ENCODE results near the gene ICE1.
"Not testable (repeated sequence)": the region's sequence is repeated elsewhere in the genome, so short reads cannot be mapped to it uniquely, and the experiment has no call there.

The ICE1 gene

GRCh38 chr5:5421961-5422818, at the start of gene ICE1:
Gene ICE1, plus strand, starts transcription at chr5:5422677. Its CDS starts 239 bp downstream, at chr5:5422916.
- peak; percentile 99 for DNase-seq

DNA sequence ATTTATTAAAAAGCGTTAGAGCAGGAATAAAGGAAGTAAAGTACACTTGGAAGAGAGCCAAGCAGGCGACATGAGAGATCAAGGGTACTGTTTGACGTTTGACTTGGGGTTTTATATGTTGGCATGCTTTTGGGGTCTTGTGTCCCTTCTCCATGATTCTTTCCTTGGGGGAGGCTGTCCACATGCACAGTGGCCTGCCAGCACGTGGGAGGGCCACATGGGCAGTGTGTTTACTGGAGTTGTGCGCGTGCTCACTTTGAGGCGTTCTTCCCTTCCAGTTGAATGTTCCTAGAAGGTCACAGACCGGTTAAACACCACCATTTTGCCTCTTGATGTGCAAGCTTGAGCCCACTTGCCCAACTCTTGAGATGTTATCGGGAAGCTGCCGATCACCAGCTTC, 49.5 kb upstream of the ICE1 start:
- DNase-seq, result no peak

GRCh38 chr5:5373351-5373989, 49.0 kb upstream of the ICE1 start:
- no peak for DNase-seq

GRCh38 chr5:5374009-5374715, 48.3 kb upstream of the ICE1 start:
- no peak for DNase-seq

- no peak for DNase-seq
Measured at GRCh38 chr5:5377780-5378179, 44.7 kb upstream of the ICE1 start.

- no peak for DNase-seq
Measured at GRCh38 chr5:5378531-5378930, 43.9 kb upstream of the ICE1 start.

GRCh38 chr5:5380298-5380697, 42.2 kb upstream of the ICE1 start:
- DNase-seq, result no peak

DNA sequence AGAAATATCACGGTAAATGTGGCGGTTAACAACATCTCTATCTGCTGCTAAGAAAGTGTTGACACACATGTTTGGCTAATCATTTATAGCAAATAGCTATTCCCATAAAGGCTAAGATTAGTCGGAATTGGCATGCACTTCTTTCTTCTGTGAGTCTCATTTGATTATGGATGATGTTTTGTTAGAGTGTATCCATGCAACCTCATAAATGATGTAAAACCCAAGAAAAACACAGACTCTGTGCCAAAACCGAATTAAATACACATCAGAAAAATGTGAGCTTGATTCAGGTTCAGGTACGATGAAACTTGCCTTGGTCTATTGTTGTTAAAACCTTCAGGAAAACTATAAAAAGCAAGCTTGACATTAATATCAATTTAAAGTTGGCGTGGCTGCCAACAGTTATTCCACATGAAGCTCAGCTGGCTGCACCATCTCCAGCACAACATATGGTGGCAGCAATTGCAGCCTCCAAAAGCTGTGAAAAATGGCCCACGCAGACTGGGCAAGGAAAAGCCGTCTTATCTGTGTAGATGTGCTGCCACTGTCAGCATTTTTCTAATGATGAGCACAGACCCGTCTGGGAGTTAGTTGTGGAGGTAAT, 41.1 kb upstream of the ICE1 start:
- DNase-seq, result peak; percentile 30

GRCh38 chr5:5383461-5383860, 39.0 kb upstream of the ICE1 start:
- no peak for DNase-seq

DNA sequence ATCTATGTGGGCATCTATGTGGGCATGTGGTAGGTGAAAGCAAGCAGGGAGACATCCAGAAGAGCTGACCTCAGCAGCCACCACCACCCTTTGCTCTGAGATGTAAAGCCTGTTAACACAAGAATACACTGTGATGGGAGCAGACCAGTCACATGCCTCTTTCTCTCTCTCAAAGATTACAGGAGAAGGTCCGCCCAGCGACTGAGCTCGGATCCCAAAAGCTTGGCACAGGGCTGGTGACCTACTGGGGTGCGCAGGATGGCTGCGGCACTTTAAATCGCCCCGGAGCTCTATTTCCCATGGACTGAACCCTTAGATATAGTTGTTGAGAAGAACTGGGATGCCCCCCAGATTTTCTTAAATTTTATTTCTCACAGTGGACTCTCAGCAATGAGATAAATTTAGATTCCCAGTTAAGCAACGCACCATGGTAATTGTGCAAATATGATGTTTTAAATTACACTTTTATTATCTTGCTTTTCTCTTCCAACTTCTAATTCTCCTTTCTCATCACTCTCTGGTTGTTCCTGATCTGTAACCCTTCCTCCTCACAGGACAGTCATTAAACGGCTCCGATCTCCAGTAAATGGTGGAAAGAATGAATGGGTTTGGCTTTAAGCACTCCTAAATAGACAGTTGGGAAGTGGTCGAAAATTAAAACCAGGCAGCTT, 37.7 kb upstream of the ICE1 start:
- no peak for DNase-seq

DNA sequence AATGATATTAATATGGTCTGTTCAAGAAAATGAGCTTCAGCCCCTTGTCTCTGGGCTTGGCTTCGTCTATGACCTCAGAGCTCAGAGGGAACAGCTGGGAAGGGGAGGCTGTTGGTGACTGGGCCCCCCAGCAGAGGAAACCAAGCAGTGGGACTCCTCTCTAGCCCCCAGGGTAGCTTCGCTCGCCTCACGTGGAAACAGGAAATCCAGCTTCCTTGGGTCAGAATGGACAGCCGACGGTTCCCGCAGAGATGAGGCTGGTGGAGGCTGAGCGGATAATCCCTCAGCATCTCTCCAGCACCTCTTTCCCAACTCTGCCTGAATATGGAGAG, 37.2 kb upstream of the ICE1 start:
- no peak for DNase-seq

GRCh38 chr5:5386329-5386728, 36.1 kb upstream of the ICE1 start:
- DNase-seq, result no peak

GRCh38 chr5:5387192-5387591, 35.3 kb upstream of the ICE1 start:
- no peak for DNase-seq

- DNase-seq, result no peak
Measured at GRCh38 chr5:5387777-5388176, 34.7 kb upstream of the ICE1 start.

- DNase-seq, result not testable (repeated sequence)
Measured at GRCh38 chr5:5390121-5390869, 32.2 kb upstream of the ICE1 start.

- not testable (repeated sequence) for DNase-seq
Measured at GRCh38 chr5:5392504-5392903, 30.0 kb upstream of the ICE1 start.

DNA sequence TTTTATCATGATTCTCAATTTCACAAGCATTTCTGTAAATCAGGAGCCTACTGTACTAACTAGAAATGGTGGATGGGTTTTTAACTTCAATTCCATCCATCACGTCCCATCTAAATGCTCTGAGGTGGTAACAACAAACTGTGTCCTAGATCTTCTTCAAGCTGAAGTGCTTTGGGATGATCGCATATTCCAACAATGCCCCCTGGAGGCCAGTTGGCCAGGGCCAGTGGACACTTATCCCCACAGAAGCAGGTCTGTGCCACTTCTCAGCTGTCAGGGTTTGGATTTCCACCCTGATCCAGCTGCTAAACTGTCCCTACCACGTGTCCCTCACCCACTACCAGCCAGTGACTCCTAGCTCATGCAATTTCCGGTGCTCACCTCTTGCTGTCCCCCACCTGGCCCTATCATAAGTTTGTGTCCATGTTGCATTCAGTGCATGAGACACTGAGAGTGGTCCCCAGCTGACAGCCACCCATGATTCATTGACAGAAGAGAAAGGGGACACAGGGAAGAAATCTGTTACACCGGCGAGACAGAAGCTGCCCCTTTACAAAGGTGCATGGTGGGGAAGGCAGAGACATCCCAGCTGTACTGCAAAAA, 28.0 kb upstream of the ICE1 start:
- DNase-seq, result peak; percentile 76

DNA sequence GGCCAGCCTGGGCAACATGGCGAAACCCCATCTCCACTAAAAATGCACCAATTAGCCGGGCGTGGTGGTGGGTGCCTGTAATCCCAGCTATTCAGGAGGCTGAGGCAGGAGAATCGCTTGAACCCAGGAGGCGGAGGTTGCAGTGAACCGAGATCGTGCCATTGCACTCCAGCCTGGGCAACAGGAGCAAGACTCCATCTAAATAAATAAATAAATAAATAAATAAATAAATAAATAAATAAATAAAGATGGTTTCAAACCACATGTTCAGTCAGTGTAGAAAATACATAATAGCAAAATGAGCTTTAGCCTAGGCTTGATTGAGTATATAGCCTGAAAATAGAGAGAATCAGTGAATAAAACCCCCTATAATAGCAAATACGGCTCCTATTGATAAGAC, 27.4 kb upstream of the ICE1 start:
- not testable (repeated sequence) for DNase-seq

DNA sequence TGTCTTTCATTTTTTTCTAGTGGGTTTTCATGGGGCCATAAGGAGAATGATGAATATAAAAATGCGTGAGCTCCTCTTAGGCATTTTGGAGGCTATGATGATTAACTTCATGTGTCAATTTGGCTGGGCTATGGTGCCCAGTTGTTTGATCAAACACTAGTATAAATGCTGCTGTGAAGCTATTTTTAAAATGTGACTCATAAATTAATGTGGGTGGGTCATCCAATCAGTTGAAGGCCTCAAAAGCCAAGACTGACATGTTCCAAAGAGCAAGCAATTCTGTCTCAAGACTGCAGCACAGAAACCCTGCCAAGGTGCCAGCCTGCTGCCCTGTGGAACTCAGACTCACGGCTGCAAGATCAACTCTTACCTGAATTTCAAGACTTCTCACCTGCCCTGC, 24.4 kb upstream of the ICE1 start:
- DNase-seq, result no peak

DNA sequence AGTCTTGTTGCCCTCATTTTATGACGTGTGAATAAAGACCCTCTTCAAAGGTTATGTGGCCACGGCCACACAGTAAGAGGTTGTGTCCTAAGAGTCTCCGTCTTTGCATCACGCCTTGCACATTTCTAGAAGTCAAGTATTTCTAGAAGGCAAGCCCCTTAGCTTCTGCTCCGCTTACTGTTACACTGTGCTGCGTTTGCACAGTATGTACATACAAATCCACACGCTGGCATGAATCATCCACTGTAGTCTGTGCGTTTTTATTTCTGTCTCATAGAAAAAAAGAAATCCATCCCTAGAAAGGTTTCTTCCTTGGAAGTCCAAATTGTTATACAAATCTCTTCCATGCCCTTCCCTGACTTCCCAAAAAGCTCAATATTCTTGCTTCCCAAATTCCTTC, 21.4 kb upstream of the ICE1 start:
- no peak for DNase-seq

DNA sequence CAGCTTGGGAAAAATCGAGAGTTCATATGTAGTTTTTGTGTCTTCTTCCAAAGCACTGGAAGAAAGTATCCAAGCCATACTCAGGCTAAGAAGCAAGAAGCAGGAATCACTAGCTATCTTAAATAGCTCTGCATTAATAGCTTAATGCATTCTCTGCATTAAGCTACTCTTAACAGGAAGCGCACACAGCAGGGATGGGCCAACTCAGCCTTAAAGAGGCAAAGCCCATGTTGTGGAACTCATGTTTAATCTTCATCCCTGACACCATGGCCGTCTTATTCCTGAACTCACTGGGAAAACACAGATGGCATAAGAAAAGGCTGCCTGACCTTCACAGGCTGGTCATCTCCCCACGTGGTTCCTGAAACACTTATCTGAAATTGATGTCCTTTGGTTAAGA, 18.7 kb upstream of the ICE1 start:
- no peak for DNase-seq

- DNase-seq, result no peak
Measured at GRCh38 chr5:5404381-5404780, 18.1 kb upstream of the ICE1 start.
